ENCODE data around the gene LRTM2. TPM values are rescaled to one million over a fixed set of nuclear protein-coding genes. Genes with fewer than 3 reads are reported as not detected.

LRTM2 gene
- polyA plus RNA-seq, 1 donor = 0.13 TPM

DNA sequence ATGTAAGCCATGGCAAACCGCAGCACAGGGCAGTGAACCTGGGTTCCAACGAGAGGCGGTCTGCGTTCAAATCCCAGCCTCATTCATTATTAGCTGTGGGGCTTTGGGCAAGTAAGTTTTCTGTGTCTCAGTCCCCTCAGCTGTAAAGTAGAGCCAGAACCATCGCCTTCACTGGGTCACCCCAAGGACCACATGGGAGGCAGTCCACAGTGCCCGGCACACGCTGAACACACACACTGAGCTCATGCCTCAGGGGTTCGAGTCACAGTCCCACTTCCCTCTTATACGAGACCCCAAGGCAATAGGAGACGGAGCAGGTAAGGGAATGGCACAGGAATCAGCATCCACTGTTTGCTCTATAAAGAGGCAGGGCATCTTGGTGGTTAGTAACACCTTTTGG is 19.1 kb downstream of the LRTM2 start:
- WGBS (ENCODE audit: insufficient coverage, low lambda C conversion rate) = 83% methylated on average over 1 of the region's 10 CpGs
- peaks cover 9% of the 10 kb centered on the region for H3K27me3 ChIP-seq (ENCODE audit: control insufficient read depth, insufficient read depth, low read length)

DNA sequence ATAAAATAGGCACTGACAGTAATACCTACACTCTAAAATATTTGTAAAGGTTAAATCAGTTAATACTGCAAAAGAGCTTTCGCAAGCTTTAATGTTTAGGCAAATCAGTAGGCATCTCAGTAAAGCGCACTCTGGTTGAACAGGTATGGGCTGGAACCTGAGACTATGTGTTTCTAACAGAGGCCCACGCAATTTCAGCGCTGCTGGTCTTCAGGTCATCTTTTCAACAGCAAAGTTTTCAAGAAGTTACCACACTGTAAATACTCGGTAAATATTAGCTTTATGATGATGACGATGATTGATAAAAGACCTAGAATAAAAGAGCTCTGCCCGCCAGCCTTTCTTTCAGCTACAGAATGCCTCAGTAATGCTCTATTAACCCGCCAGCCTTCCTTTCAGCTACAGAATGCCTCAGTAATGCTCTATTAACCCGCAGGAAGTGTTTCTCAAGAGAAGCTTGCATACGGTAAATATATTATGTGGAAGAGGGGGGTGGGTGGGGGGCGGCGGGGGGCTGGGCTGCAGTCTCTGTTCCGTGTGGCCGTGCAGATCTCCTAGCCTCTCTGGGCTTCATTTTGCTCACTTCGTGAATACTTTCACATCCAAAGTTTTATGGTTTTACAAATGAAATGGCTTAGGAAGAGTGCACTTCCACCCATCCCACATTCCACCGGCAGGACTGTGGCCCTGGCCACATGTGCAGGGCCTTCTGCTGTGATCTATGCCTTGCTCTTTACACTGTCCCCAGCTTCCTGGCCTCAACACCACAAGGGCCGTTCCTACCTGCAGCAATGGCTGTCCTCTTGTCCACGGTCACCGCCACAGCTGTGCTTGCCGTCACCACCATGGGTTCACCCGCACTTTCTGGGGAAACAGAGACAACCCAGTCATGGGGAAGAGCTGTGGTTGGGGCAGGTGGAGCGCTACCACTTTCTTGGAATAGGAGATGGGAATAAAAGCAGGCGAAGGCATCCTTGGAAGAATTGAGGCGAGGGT is 19.9 kb downstream of the LRTM2 start:
- H3K4me3 ChIP-seq (ENCODE audit: low read length) = no peak overlapping the region
- peaks cover 9% of the 10 kb centered on the region for H3K27me3 ChIP-seq (ENCODE audit: control insufficient read depth, insufficient read depth, low read length)
- H3K4me1 ChIP-seq (ENCODE audit: control insufficient read depth, insufficient read depth, low read length) = no peaks in the 10 kb centered on the region
- WGBS (ENCODE audit: insufficient coverage, low lambda C conversion rate) = 68% methylated on average over 3 of the region's 24 CpGs
- H3K36me3 ChIP-seq (ENCODE audit: control insufficient read depth, insufficient read depth, low read length) = no peaks in the 10 kb centered on the region
- no peak overlapping the region for H3K27ac ChIP-seq (ENCODE audit: low read length)
- DNase-seq = no peak
- H3K9me3 ChIP-seq (ENCODE audit: control insufficient read depth, low read depth, low read length) = no peaks in the 10 kb centered on the region

More for the DNA sequence above, 19.1 kb downstream of the LRTM2 start:
- no peaks in the 10 kb centered on the region for H3K36me3 ChIP-seq (ENCODE audit: control insufficient read depth, insufficient read depth, low read length)
- no peak for DNase-seq
- H3K27ac ChIP-seq (ENCODE audit: low read length) = no peak overlapping the region
- H3K4me1 ChIP-seq (ENCODE audit: control insufficient read depth, insufficient read depth, low read length) = no peaks in the 10 kb centered on the region
- H3K4me3 ChIP-seq (ENCODE audit: low read length) = no peak overlapping the region
- H3K9me3 ChIP-seq (ENCODE audit: control insufficient read depth, low read depth, low read length) = no peaks in the 10 kb centered on the region

DNA sequence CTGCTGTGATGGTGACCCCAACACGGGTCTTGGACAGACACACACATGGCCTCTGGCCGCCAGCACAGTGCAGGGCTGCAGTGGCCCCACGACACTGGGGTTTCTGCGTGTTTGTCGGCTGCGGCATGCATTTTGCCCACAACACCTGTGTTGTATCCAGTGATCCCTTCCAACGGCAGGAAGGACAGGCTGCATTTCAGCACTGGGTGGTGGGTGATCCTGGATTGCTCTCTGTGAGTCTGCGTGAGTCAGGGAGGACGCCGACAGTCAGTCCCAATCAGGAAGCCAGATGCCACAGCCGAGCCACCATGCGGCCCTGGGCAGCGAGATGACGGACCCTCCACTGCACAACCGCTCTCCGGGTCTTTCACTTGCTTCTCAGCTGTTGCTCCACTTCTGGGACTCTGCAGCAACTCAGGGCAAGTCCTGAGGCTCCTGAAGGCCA is 20.6 kb downstream of the LRTM2 start:
- no peak overlapping the region for H3K4me3 ChIP-seq (ENCODE audit: low read length)
- no peak for DNase-seq
- H3K27me3 ChIP-seq (ENCODE audit: control insufficient read depth, insufficient read depth, low read length) = peaks cover 9% of the 10 kb centered on the region
- no peaks in the 10 kb centered on the region for H3K36me3 ChIP-seq (ENCODE audit: control insufficient read depth, insufficient read depth, low read length)
- H3K9me3 ChIP-seq (ENCODE audit: control insufficient read depth, low read depth, low read length) = no peaks in the 10 kb centered on the region
- no peaks in the 10 kb centered on the region for H3K4me1 ChIP-seq (ENCODE audit: control insufficient read depth, insufficient read depth, low read length)
- no CpG with 5 or more reads among the region's 16 CpGs for WGBS (ENCODE audit: insufficient coverage, low lambda C conversion rate)
- no peak overlapping the region for H3K27ac ChIP-seq (ENCODE audit: low read length)

DNA sequence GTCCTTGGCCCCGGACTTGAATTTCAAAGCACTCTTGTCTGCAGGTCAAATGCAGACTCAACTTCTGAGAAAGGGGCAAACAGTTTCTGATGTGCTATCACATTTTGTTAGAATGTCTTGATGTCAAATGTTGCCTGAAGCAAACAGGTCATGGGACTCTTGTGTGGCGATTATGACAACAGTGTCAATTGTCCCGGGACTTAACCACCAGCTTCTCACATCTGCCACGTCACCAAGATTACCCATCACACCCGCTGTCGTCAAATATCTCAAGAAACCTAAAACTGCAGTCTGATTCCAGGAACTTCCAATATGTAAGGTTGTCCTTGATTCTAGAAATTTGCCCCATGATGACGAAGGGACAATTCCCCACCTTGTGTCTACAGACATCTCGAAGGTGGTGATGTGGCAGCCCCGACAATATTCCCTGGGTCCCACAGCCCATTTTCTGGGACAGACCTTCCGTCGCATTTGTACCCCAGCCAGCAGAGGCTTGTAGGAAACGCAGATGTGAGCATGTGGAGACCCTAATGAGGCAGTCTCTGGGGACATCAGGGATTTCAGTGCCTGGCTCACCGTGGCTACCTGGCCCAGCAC is 21.3 kb downstream of the LRTM2 start:
- Histone ChIP-seq H3K9me3 (ENCODE audit: control insufficient read depth, low read depth, low read length) (no peaks in the 10 kb centered on the region), H3K4me3 (ENCODE audit: low read length) (no peak overlapping the region), H3K4me1 (ENCODE audit: control insufficient read depth, insufficient read depth, low read length) (no peaks in the 10 kb centered on the region), H3K27ac (ENCODE audit: low read length) (no peak overlapping the region), H3K27me3 (ENCODE audit: control insufficient read depth, insufficient read depth, low read length) (peaks cover 9% of the 10 kb centered on the region), H3K36me3 (ENCODE audit: control insufficient read depth, insufficient read depth, low read length) (no peaks in the 10 kb centered on the region)
- 82% methylated on average over 2 of the region's 13 CpGs for WGBS (ENCODE audit: insufficient coverage, low lambda C conversion rate)
- DNase-seq = no peak

DNA sequence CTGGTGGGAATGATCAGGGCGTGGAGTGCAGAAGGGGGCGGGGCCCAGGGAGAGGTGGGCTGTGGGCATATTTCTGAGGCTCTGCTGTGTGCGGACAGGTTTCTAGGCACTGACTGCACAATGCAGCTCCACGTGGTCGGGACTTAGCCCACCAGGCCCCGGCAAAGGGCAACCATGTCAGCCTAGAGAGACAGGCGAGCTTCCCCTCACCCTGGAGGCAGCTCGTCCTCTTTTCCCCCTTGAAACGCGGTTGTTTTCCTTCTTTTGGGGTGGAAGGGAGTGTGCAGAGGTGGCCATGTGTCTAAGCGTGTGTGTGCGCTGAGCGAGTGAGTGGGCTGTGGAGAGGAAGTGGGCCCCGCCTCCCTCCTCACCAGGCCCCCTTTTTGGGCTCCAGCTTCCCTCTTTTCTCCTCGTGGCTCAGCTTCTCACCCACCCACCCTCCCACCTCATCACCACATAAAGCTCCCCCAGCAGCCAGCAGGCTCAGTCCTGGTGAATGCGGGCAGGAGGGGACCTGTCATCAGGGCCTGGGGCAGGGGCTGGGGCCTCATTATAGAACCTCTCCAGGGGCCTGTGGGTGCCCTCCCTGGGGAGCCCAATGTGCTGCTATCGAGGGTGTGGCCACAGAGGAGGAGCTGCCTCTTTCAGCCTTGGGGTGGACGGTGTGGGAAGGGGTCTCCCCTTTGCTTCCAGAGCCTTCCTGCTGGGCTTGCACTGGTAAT is 22.0 kb downstream of the LRTM2 start:
- Histone ChIP-seq H3K36me3 (ENCODE audit: control insufficient read depth, insufficient read depth, low read length) (no peaks in the 10 kb centered on the region), H3K27me3 (ENCODE audit: control insufficient read depth, insufficient read depth, low read length) (peaks cover 9% of the 10 kb centered on the region), H3K9me3 (ENCODE audit: control insufficient read depth, low read depth, low read length) (no peaks in the 10 kb centered on the region), H3K4me3 (ENCODE audit: low read length) (no peak overlapping the region), H3K4me1 (ENCODE audit: control insufficient read depth, insufficient read depth, low read length) (no peaks in the 10 kb centered on the region), H3K27ac (ENCODE audit: low read length) (no peak overlapping the region)
- no peak for DNase-seq
- WGBS (ENCODE audit: insufficient coverage, low lambda C conversion rate) = no CpG with 5 or more reads among the region's 18 CpGs

DNA sequence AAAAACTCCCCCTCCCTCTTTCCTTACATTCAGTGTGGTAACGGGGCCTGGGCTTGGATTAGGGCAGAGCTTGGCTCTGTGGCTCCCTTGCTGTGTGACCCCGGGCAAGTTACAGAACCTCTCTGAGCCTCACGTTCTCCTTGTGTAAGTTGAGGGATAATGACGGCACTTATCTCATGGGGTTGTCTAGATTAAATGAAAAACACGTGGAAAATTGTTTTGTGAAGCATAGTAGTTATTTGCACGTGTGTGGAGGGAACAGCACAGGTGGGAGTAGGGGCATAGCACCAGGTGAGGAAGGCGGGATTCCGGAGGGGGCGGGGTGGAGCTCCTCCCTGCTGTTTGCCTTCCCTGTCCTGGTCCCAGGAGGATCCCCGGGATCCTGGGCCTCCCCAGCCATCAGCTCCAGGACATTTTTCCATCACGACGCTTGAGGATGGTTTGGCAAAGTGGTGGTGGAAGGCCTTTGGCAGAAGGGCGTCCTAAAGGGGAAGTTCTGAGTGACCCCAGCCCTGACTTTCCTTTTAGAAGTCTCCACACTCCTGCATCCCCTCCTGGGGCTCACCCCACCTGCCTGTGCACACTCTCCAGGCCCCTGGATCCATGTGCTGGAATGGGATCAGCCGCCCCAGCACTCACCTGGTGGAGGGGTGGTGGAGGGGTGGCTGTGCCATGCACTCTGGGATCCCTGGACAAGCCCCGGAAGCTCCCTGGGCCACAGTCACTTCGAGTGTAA is 22.7 kb downstream of the LRTM2 start:
- Histone ChIP-seq H3K27me3 (ENCODE audit: control insufficient read depth, insufficient read depth, low read length) (peaks cover 9% of the 10 kb centered on the region), H3K27ac (ENCODE audit: low read length) (no peak overlapping the region), H3K4me3 (ENCODE audit: low read length) (no peak overlapping the region), H3K4me1 (ENCODE audit: control insufficient read depth, insufficient read depth, low read length) (no peaks in the 10 kb centered on the region), H3K36me3 (ENCODE audit: control insufficient read depth, insufficient read depth, low read length) (no peaks in the 10 kb centered on the region), H3K9me3 (ENCODE audit: control insufficient read depth, low read depth, low read length) (no peaks in the 10 kb centered on the region)
- DNase-seq = no peak
- WGBS (ENCODE audit: insufficient coverage, low lambda C conversion rate) = no CpG with 5 or more reads among the region's 16 CpGs

DNA sequence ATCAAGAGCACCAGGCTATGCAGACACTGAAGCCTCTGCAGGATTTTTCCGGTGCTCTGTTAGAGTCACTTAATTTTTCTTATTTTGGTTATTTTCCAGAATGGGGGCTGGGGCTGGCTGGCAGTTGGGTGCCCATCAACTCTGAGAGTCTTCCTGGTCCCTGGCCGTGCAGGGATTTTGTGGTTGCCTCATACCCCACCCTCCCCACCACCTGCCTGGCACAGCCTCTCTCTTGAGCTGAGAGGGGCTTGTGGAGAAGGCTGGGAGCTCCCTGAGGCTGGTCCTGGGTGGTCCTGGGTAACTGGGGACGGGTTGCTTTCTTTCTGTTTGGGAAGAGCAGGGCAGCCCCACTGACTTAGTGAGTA is 23.3 kb downstream of the LRTM2 start:
- H3K27me3 ChIP-seq (ENCODE audit: control insufficient read depth, insufficient read depth, low read length) = peaks cover 9% of the 10 kb centered on the region
- WGBS (ENCODE audit: insufficient coverage, low lambda C conversion rate) = no CpG with 5 or more reads among the region's 3 CpGs
- no peak overlapping the region for H3K4me3 ChIP-seq (ENCODE audit: low read length)
- H3K36me3 ChIP-seq (ENCODE audit: control insufficient read depth, insufficient read depth, low read length) = no peaks in the 10 kb centered on the region
- no peaks in the 10 kb centered on the region for H3K9me3 ChIP-seq (ENCODE audit: control insufficient read depth, low read depth, low read length)
- no peaks in the 10 kb centered on the region for H3K4me1 ChIP-seq (ENCODE audit: control insufficient read depth, insufficient read depth, low read length)
- no peak overlapping the region for H3K27ac ChIP-seq (ENCODE audit: low read length)
- DNase-seq = no peak

DNA sequence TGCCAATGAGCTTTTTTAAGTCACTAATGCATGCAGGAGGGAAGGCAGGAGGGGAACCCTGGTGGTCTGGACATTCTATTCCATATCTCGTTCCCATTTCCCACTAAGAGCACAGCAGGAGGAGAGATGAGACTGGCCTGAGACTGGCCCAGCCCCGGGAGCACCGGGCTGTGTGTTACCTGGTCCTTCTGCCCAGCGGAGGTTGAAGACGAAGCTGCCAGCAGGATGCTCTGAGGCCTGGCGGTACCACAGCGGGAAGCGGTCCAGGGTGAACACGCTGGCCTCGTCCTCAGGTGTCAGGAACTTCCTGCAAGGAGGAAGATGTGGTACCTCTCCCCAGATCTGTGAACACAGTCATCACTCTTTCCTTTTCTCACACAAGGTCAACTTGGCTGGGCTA is 23.9 kb downstream of the LRTM2 start:
- Histone ChIP-seq H3K4me1 (ENCODE audit: control insufficient read depth, insufficient read depth, low read length) (no peaks in the 10 kb centered on the region), H3K27me3 (ENCODE audit: control insufficient read depth, insufficient read depth, low read length) (peaks cover 9% of the 10 kb centered on the region), H3K4me3 (ENCODE audit: low read length) (no peak overlapping the region), H3K27ac (ENCODE audit: low read length) (no peak overlapping the region), H3K9me3 (ENCODE audit: control insufficient read depth, low read depth, low read length) (no peaks in the 10 kb centered on the region), H3K36me3 (ENCODE audit: control insufficient read depth, insufficient read depth, low read length) (no peaks in the 10 kb centered on the region)
- no peak for DNase-seq
- WGBS (ENCODE audit: insufficient coverage, low lambda C conversion rate) = 100% methylated on average over 2 of the region's 10 CpGs

DNA sequence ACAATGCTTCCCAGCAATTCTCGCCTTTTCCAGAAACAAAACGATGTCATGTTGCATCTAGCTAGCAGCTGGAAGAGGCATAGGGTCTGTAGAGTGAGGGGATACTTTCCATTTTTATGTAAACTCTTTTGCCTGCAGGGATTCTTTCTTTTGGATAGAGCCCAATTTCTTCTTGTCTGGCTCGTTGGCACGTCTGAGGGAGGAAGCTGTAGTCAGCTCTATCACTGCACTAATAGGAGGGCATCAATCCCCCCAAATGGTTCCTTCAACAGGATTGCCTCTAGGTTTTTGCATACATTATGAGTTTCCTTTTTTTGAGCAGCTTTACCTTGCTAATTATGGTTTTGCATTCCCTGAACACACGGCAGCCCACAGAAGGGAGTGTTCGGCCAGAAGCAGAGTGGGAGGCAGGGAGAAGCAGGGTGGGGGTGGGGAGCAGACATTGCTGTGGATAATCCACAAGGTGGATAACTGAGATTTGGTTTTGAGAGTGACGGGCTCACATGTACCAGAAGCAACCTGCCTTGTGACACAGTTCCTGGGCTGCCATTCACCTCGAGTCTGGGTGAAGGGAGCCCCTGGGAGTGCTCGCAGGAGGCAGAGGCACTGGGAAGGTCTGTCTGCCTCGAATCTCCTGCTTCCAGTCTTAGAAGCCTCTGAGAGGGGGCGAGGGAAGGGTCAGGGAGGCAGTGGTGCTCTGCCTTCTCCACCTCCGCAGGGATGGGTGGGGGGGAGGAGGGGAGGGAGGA is 24.5 kb downstream of the LRTM2 start:
- no peaks in the 10 kb centered on the region for H3K9me3 ChIP-seq (ENCODE audit: control insufficient read depth, low read depth, low read length)
- DNase-seq = no peak
- H3K36me3 ChIP-seq (ENCODE audit: control insufficient read depth, insufficient read depth, low read length) = no peaks in the 10 kb centered on the region
- no peaks in the 10 kb centered on the region for H3K4me1 ChIP-seq (ENCODE audit: control insufficient read depth, insufficient read depth, low read length)
- no CpG with 5 or more reads among the region's 12 CpGs for WGBS (ENCODE audit: insufficient coverage, low lambda C conversion rate)
- no peak overlapping the region for H3K27ac ChIP-seq (ENCODE audit: low read length)
- H3K4me3 ChIP-seq (ENCODE audit: low read length) = no peak overlapping the region
- H3K27me3 ChIP-seq (ENCODE audit: control insufficient read depth, insufficient read depth, low read length) = peaks cover 8% of the 10 kb centered on the region
